ENCODE measurements around the gene FAIM2. TPM values are rescaled to one million over a fixed set of nuclear protein-coding genes. Genes with fewer than 3 reads are reported as not detected.

FAIM2 gene
- total RNA-seq, 2 experiments from 2014 or later = 0.53 to 0.91 TPM

GRCh38 chr12:49892084-49892731, 11.5 kb downstream of the FAIM2 start:
- DNase-seq = no peak
- H3K9me3 Mint-ChIP-seq (ENCODE audit: low read depth) = no peaks in the 10 kb centered on the region
- H3K4me3 Mint-ChIP-seq = no peak overlapping the region
- no peak overlapping the region for H3K27ac Mint-ChIP-seq
- no peak for ATAC-seq
- no peaks in the 10 kb centered on the region for H3K4me1 Mint-ChIP-seq
- no peaks in the 10 kb centered on the region for H3K36me3 Mint-ChIP-seq (ENCODE audit: low read depth)
- POLR2A ChIA-PET = no interaction called here
- intact Hi-C loops (cut with DNase I, micrococcal nuclease) = no loop called here
- CTCF ChIA-PET = interaction anchor here (0.6 to 1.4 kb wide), 5 partner anchors 21 to 97 kb away, joined by 3 to 4 read pairs (median 3); partner anchors contain the start of gene BCDIN3D
- no peaks in the 10 kb centered on the region for H3K27me3 Mint-ChIP-seq

- no peaks in the 10 kb centered on the region for H3K4me1 Mint-ChIP-seq
- ATAC-seq (no peak), DNase-seq (no peak)
- no peaks in the 10 kb centered on the region for H3K9me3 Mint-ChIP-seq (ENCODE audit: low read depth)
- H3K4me3 Mint-ChIP-seq = no peak overlapping the region
- H3K27me3 Mint-ChIP-seq = no peaks in the 10 kb centered on the region
- ChIA-PET POLR2A (no interaction called here), CTCF (interaction anchor here (1.4 kb wide), 1 partner anchor 76 kb away, joined by 4 read pairs; no protein-coding TSS in a partner anchor)
- no peak overlapping the region for H3K27ac Mint-ChIP-seq
- no peaks in the 10 kb centered on the region for H3K36me3 Mint-ChIP-seq (ENCODE audit: low read depth)
- intact Hi-C loops (cut with DNase I, micrococcal nuclease) = no loop called here
Measured at GRCh38 chr12:49891476-49891875, 12.2 kb downstream of the FAIM2 start.

GRCh38 chr12:49891012-49891411, 12.7 kb downstream of the FAIM2 start:
- Mint-ChIP-seq H3K4me1 (no peaks in the 10 kb centered on the region), H3K27me3 (no peaks in the 10 kb centered on the region), H3K9me3 (ENCODE audit: low read depth) (no peaks in the 10 kb centered on the region), H3K4me3 (no peak overlapping the region), H3K36me3 (ENCODE audit: low read depth) (no peaks in the 10 kb centered on the region), H3K27ac (no peak overlapping the region)
- intact Hi-C loops (cut with DNase I, micrococcal nuclease) = no loop called here
- ChIA-PET CTCF (no interaction called here), POLR2A (no interaction called here)
- no peak for DNase-seq
- no peak for ATAC-seq

- ATAC-seq = no peak
- DNase-seq = no peak
- H3K27ac Mint-ChIP-seq = no peak overlapping the region
- H3K27me3 Mint-ChIP-seq = no peaks in the 10 kb centered on the region
- intact Hi-C loops (cut with DNase I, micrococcal nuclease) = no loop called here
- no peaks in the 10 kb centered on the region for H3K9me3 Mint-ChIP-seq (ENCODE audit: low read depth)
- CTCF ChIA-PET = interaction anchor here (0.6 to 1.0 kb wide), 2 partner anchors 77 to 533 kb away, joined by 5 read pairs; no protein-coding TSS in a partner anchor
- POLR2A ChIA-PET = no interaction called here
- H3K36me3 Mint-ChIP-seq (ENCODE audit: low read depth) = no peaks in the 10 kb centered on the region
- no peak overlapping the region for H3K4me3 Mint-ChIP-seq
- H3K4me1 Mint-ChIP-seq = no peaks in the 10 kb centered on the region
Measured at GRCh38 chr12:49890096-49890461, 13.6 kb downstream of the FAIM2 start.

GRCh38 chr12:49889361-49890095, 14.2 kb downstream of the FAIM2 start:
- Mint-ChIP-seq H3K27me3 (no peaks in the 10 kb centered on the region), H3K36me3 (ENCODE audit: low read depth) (no peaks in the 10 kb centered on the region), H3K4me1 (no peaks in the 10 kb centered on the region), H3K27ac (no peak overlapping the region), H3K4me3 (no peak overlapping the region), H3K9me3 (ENCODE audit: low read depth) (no peaks in the 10 kb centered on the region)
- DNase-seq (no peak), ATAC-seq (no peak)
- ChIA-PET CTCF (interaction anchor here (0.6 to 1.0 kb wide), 3 partner anchors 25 to 532 kb away, joined by 3 to 5 read pairs (median 5); no protein-coding TSS in a partner anchor), POLR2A (no interaction called here)
- intact Hi-C loops (cut with DNase I, micrococcal nuclease) = no loop called here

- Mint-ChIP-seq H3K27me3 (no peaks in the 10 kb centered on the region), H3K4me1 (no peaks in the 10 kb centered on the region), H3K9me3 (ENCODE audit: low read depth) (no peaks in the 10 kb centered on the region), H3K4me3 (no peak overlapping the region), H3K36me3 (ENCODE audit: low read depth) (no peaks in the 10 kb centered on the region), H3K27ac (no peak overlapping the region)
- ChIA-PET CTCF (no interaction called here), POLR2A (no interaction called here)
- DNase-seq (no peak), ATAC-seq (no peak)
- intact Hi-C loops (cut with DNase I, micrococcal nuclease) = no loop called here
Measured at GRCh38 chr12:49888461-49889151, 15.1 kb downstream of the FAIM2 start.

- CTCF ChIA-PET = no interaction called here
- no peak overlapping the region for H3K27ac Mint-ChIP-seq
- no peaks in the 10 kb centered on the region for H3K4me1 Mint-ChIP-seq
Measured at GRCh38 chr12:49887536-49888401, 15.9 kb downstream of the FAIM2 start.

GRCh38 chr12:49887091-49887490, 16.6 kb downstream of the FAIM2 start:
- Mint-ChIP-seq H3K9me3 (ENCODE audit: low read depth) (no peaks in the 10 kb centered on the region), H3K36me3 (ENCODE audit: low read depth) (no peaks in the 10 kb centered on the region), H3K4me3 (no peak overlapping the region), H3K27ac (no peak overlapping the region), H3K4me1 (no peaks in the 10 kb centered on the region), H3K27me3 (no peaks in the 10 kb centered on the region)
- DNase-seq (no peak), ATAC-seq (no peak)
- POLR2A ChIA-PET = no interaction called here
- intact Hi-C loops (cut with DNase I, micrococcal nuclease) = no loop called here
- CTCF ChIA-PET = interaction anchor here (1.0 kb wide), 1 partner anchor 22 kb away, joined by 3 read pairs; no protein-coding TSS in a partner anchor

More at GRCh38 chr12:49887536-49888401, 15.9 kb downstream of the FAIM2 start:
- no peak for DNase-seq
- no peak for ATAC-seq
- POLR2A ChIA-PET = no interaction called here
- H3K9me3 Mint-ChIP-seq (ENCODE audit: low read depth) = no peaks in the 10 kb centered on the region
- H3K4me3 Mint-ChIP-seq = no peak overlapping the region
- intact Hi-C loops (cut with DNase I, micrococcal nuclease) = no loop called here
- H3K36me3 Mint-ChIP-seq (ENCODE audit: low read depth) = no peaks in the 10 kb centered on the region
- H3K27me3 Mint-ChIP-seq = no peaks in the 10 kb centered on the region

- CTCF ChIA-PET = interaction anchor here (1.0 to 1.3 kb wide), 4 partner anchors 19 to 60 kb away, joined by 3 to 5 read pairs (median 4); no protein-coding TSS in a partner anchor
- DNase-seq (no peak), ATAC-seq (no peak)
- Mint-ChIP-seq H3K9me3 (ENCODE audit: low read depth) (no peaks in the 10 kb centered on the region), H3K36me3 (ENCODE audit: low read depth) (no peaks in the 10 kb centered on the region), H3K4me3 (no peak overlapping the region), H3K27ac (no peak overlapping the region), H3K4me1 (no peaks in the 10 kb centered on the region), H3K27me3 (no peaks in the 10 kb centered on the region)
- intact Hi-C loops (cut with DNase I, micrococcal nuclease) = no loop called here
- POLR2A ChIA-PET = no interaction called here
Measured at GRCh38 chr12:49885663-49886461, 17.8 kb downstream of the FAIM2 start.

GRCh38 chr12:49885118-49885517, 18.6 kb downstream of the FAIM2 start:
- Mint-ChIP-seq H3K4me3 (no peak overlapping the region), H3K36me3 (ENCODE audit: low read depth) (no peaks in the 10 kb centered on the region), H3K9me3 (ENCODE audit: low read depth) (peaks cover 2% of the 10 kb centered on the region), H3K4me1 (no peaks in the 10 kb centered on the region), H3K27me3 (no peaks in the 10 kb centered on the region), H3K27ac (no peak overlapping the region)
- ChIA-PET CTCF (interaction anchor here (1.3 kb wide), 2 partner anchors 18 to 34 kb away, joined by 3 to 4 read pairs; no protein-coding TSS in a partner anchor), POLR2A (no interaction called here)
- no peak for ATAC-seq
- intact Hi-C loops (cut with DNase I, micrococcal nuclease) = no loop called here
- no peak for DNase-seq
